PFSK-1 (cell line): ENCODE measurements around the gene SELENOP.

Source experiments
- POLR2AphosphoS5 ChIP-seq: IDR thresholded peaks from 2 replicates; pipeline ENCODE4 v1.6.1; 2012; ENCODE audit warnings: low read depth, mild to moderate bottlenecking, control low read depth, low read length, moderate library complexity
- TAF1 ChIP-seq: IDR thresholded peaks from 2 replicates; pipeline ENCODE4 v1.6.1; 2012; ENCODE audit warnings: low read length, control low read depth, borderline replicate concordance; ENCODE audit not compliant: insufficient read depth
- TF ChIP-seq, protein P1 (sequence below), 2 experiments: IDR thresholded peaks; 2 replicates each; pipeline versions ENCODE4 v1.6.1 to v1.8.0; 2011 to 2012; ENCODE audit warnings: low read depth in 2 of 2, low read length in 2 of 2, control low read depth in 1 of 2, inconsistent platforms in 1 of 2, mild to moderate bottlenecking in 1 of 2, moderate library complexity in 1 of 2; ENCODE audit not compliant: insufficient read depth in 1 of 2

DNA sequence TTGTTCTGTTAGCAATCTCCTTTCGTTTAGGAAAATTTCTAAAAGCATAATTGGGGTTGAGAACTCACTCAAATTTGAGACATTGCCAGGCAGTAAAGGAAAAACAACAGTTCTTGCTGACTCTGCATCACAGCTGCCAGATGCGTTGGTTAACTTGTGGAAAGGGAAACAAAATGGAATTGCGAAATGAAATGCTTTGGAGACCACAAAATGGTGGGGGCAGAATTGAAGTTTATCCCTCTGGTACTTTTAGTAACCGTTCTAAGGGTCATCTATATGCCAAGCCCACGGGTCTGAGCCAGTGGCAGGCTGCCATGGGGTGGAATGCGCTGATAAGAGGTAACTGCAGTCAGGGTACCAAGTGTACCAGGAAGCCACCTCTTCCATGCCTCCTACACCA lies 28.6 kb upstream of the SELENOP start:
- TF ChIP-seq TAF1, result no peak
- no peak for TF ChIP-seq POLR2AphosphoS5
- TF ChIP-seq, protein P1, sequence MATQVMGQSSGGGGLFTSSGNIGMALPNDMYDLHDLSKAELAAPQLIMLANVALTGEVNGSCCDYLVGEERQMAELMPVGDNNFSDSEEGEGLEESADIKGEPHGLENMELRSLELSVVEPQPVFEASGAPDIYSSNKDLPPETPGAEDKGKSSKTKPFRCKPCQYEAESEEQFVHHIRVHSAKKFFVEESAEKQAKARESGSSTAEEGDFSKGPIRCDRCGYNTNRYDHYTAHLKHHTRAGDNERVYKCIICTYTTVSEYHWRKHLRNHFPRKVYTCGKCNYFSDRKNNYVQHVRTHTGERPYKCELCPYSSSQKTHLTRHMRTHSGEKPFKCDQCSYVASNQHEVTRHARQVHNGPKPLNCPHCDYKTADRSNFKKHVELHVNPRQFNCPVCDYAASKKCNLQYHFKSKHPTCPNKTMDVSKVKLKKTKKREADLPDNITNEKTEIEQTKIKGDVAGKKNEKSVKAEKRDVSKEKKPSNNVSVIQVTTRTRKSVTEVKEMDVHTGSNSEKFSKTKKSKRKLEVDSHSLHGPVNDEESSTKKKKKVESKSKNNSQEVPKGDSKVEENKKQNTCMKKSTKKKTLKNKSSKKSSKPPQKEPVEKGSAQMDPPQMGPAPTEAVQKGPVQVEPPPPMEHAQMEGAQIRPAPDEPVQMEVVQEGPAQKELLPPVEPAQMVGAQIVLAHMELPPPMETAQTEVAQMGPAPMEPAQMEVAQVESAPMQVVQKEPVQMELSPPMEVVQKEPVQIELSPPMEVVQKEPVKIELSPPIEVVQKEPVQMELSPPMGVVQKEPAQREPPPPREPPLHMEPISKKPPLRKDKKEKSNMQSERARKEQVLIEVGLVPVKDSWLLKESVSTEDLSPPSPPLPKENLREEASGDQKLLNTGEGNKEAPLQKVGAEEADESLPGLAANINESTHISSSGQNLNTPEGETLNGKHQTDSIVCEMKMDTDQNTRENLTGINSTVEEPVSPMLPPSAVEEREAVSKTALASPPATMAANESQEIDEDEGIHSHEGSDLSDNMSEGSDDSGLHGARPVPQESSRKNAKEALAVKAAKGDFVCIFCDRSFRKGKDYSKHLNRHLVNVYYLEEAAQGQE (IDR thresholded peaks at IDR 0.05; ENCODE audit: insufficient read depth in 1 of 2, low read depth in 2 of 2, low read length in 2 of 2), result no peak
